Naive B cell (primary cell): ENCODE data around the gene PSMB1. TPM values are rescaled to one million over a fixed set of nuclear protein-coding genes. Genes with fewer than 3 reads are reported as not detected.

ENCODE experiments used
- ATAC-seq, 2 donors: fragments of 150-1000 bp; cut with Tn5 transposase; 2 replicates each; pipeline ENCODE4 v1.10.0; 2021; ENCODE audit warnings: low read depth in 2 of 2, mild to moderate bottlenecking in 2 of 2, moderate library complexity in 2 of 2
- DNase-seq: peaks from one replicate; pipeline ENCODE4 v3.0.0; 2022
- H3K27ac Mint-ChIP-seq, 6 donors: one replicate each; pipeline ENCODE4 v1.8.0; 2020 to 2022; ENCODE audit warnings: mild to moderate bottlenecking in 6 of 6, mixed read lengths in 6 of 6, moderate library complexity in 5 of 6, inconsistent platforms in 2 of 6
- H3K27me3 Mint-ChIP-seq, 3 donors: one replicate each; pipeline ENCODE4 v1.8.0; 2021 to 2022; ENCODE audit warnings: mixed read lengths in 3 of 3, mild to moderate bottlenecking in 1 of 3
- H3K36me3 Mint-ChIP-seq, 2 donors: one replicate each; pipeline ENCODE4 v1.8.0; 2020 to 2022; ENCODE audit warnings: mixed read lengths in 2 of 2, inconsistent platforms in 1 of 2, mild to moderate bottlenecking in 1 of 2
- H3K4me1 Mint-ChIP-seq, 3 donors: one replicate each; pipeline ENCODE4 v1.8.0; 2020 to 2022; ENCODE audit warnings: mixed read lengths in 3 of 3, inconsistent platforms in 1 of 3, mild to moderate bottlenecking in 1 of 3, moderate library complexity in 1 of 3
- H3K4me3 Mint-ChIP-seq, 8 donors: one replicate each; pipeline ENCODE4 v1.8.0; 2020 to 2022; ENCODE audit warnings: mild to moderate bottlenecking in 8 of 8, mixed read lengths in 8 of 8, moderate library complexity in 8 of 8, inconsistent platforms in 2 of 8
- H3K9me3 Mint-ChIP-seq, 7 donors: one replicate each; pipeline ENCODE4 v1.8.0; 2020 to 2022; ENCODE audit warnings: mixed read lengths in 7 of 7, mild to moderate bottlenecking in 5 of 7, inconsistent platforms in 2 of 7, moderate library complexity in 1 of 7
- polyA plus RNA-seq, 6 donors: library from polyadenylated mRNA; unstranded; fragments of 300-500 nt; fragmentation: Illumina TruSeq; gene quantifications; one replicate each; pipeline ENCODE4 v1.2.3, GENCODE V29; 2021; ENCODE audit warnings: low read depth in 6 of 6

Gene PSMB1
- 100 to 1,000 TPM; 389 to 612 (median 483) TPM for polyA plus RNA-seq

GRCh38 chr6:170552765-170553533, at the start of gene PSMB1:
Gene PSMB1 (minus strand): TSS chr6:170553307. CDS start chr6:170553242, 65 bp downstream.
- DNase-seq = peak; percentile 70
- Mint-ChIP-seq H3K27me3 (no peaks in the 10 kb centered on the region), H3K9me3 (no peaks in the 10 kb centered on the region), H3K36me3 (peaks cover 0 to 10% of the 10 kb centered on the region in 2 donors), H3K27ac (peak within 1 kb of the TSS in 1 of 6 donors; percentile 84), H3K4me1 (peaks cover 11 to 38% (median 31%) of the 10 kb centered on the region in 3 donors), H3K4me3 (no peak within 1 kb of the TSS)
- peak; percentile 29 to 35 for ATAC-seq

- H3K36me3 Mint-ChIP-seq = peaks cover 8 to 14% of the 10 kb centered on the region in 2 donors
- H3K27ac Mint-ChIP-seq = no peak overlapping the region
- no peak overlapping the region for H3K4me3 Mint-ChIP-seq
- peaks cover 5 to 27% (median 15%) of the 10 kb centered on the region in 7 donors for H3K9me3 Mint-ChIP-seq
- no peaks in the 10 kb centered on the region for H3K4me1 Mint-ChIP-seq
- no peak for ATAC-seq
- DNase-seq = no peak
- peaks cover 34 to 39% (median 36%) of the 10 kb centered on the region in 3 donors for H3K27me3 Mint-ChIP-seq
Measured at GRCh38 chr6:170597278-170597677, 44.2 kb upstream of the PSMB1 start.

GRCh38 chr6:170596426-170596825, 43.3 kb upstream of the PSMB1 start:
- DNase-seq = no peak
- no peaks in the 10 kb centered on the region for H3K4me1 Mint-ChIP-seq
- peaks cover 38 to 45% (median 43%) of the 10 kb centered on the region in 3 donors for H3K27me3 Mint-ChIP-seq
- H3K9me3 Mint-ChIP-seq = peaks cover 12 to 36% (median 23%) of the 10 kb centered on the region in 7 donors
- peaks cover 16 to 23% of the 10 kb centered on the region in 2 donors for H3K36me3 Mint-ChIP-seq
- no peak overlapping the region for H3K4me3 Mint-ChIP-seq
- ATAC-seq = no peak
- H3K27ac Mint-ChIP-seq = no peak overlapping the region

- Mint-ChIP-seq H3K9me3 (peaks cover 18 to 57% (median 35%) of the 10 kb centered on the region in 7 donors), H3K4me3 (no peak overlapping the region)
- ATAC-seq = no peak
Measured at GRCh38 chr6:170590725-170591124, 37.6 kb upstream of the PSMB1 start.

GRCh38 chr6:170584954-170585498, 31.9 kb upstream of the PSMB1 start:
- DNase-seq = no peak
- H3K36me3 Mint-ChIP-seq = peaks cover 0 to 8% of the 10 kb centered on the region in 2 donors
- H3K27ac Mint-ChIP-seq = peak overlapping the region; percentile 82 to 98 (median 93)
- H3K9me3 Mint-ChIP-seq = peaks cover 0 to 7% (median 1%) of the 10 kb centered on the region in 7 donors
- peaks cover 14 to 36% (median 21%) of the 10 kb centered on the region in 3 donors for H3K4me1 Mint-ChIP-seq
- peaks cover 0 to 7% (median 5%) of the 10 kb centered on the region in 3 donors for H3K27me3 Mint-ChIP-seq
- peak overlapping the region; percentile 95 to 98 (median 96) for H3K4me3 Mint-ChIP-seq
- ATAC-seq = no peak

More at GRCh38 chr6:170590725-170591124, 37.6 kb upstream of the PSMB1 start:
- no peaks in the 10 kb centered on the region for H3K4me1 Mint-ChIP-seq
- H3K27me3 Mint-ChIP-seq = peaks cover 25 to 42% (median 41%) of the 10 kb centered on the region in 3 donors
- H3K36me3 Mint-ChIP-seq = peaks cover 27 to 34% of the 10 kb centered on the region in 2 donors
- H3K27ac Mint-ChIP-seq = no peak overlapping the region
- no peak for DNase-seq

GRCh38 chr6:170584181-170584953, 31.3 kb upstream of the PSMB1 start, which contains the start of gene PDCD2:
Gene PDCD2 (minus strand): TSS chr6:170584637. CDS start chr6:170584581, 56 bp downstream.
- ATAC-seq = peak; percentile 93 to 94
- Mint-ChIP-seq H3K27ac (peak within 1 kb of the TSS; percentile 82 to 98 (median 94)), H3K4me3 (peak within 1 kb of the TSS; percentile 95 to 98 (median 96)), H3K4me1 (peaks cover 14 to 36% (median 21%) of the 10 kb centered on the region in 3 donors), H3K36me3 (peaks cover 0 to 8% of the 10 kb centered on the region in 2 donors), H3K9me3 (peaks cover 0 to under 1% (median 0%) of the 10 kb centered on the region in 7 donors), H3K27me3 (peaks cover 0 to under 1% (median 0%) of the 10 kb centered on the region in 3 donors)
- peak; percentile 92 for DNase-seq

- DNase-seq (no peak), ATAC-seq (no peak)
- H3K27me3 Mint-ChIP-seq = no peaks in the 10 kb centered on the region
- H3K4me1 Mint-ChIP-seq = peaks cover 14 to 36% (median 21%) of the 10 kb centered on the region in 3 donors
- H3K9me3 Mint-ChIP-seq = no peaks in the 10 kb centered on the region
- H3K36me3 Mint-ChIP-seq = peaks cover 0 to 11% of the 10 kb centered on the region in 2 donors
- peak overlapping the region; percentile 79 to 96 (median 93) for H3K27ac Mint-ChIP-seq
- H3K4me3 Mint-ChIP-seq = peak overlapping the region; percentile 94 to 98 (median 96)
Measured at GRCh38 chr6:170583756-170584180, 30.7 kb upstream of the PSMB1 start.

- Mint-ChIP-seq H3K27ac (peak overlapping the region in 2 of 6 donors; percentile 8 to 30), H3K27me3 (no peaks in the 10 kb centered on the region), H3K9me3 (no peaks in the 10 kb centered on the region), H3K4me1 (peaks cover 5 to 24% (median 14%) of the 10 kb centered on the region in 3 donors), H3K36me3 (peaks cover 0 to 16% of the 10 kb centered on the region in 2 donors), H3K4me3 (no peak overlapping the region)
- DNase-seq (no peak), ATAC-seq (no peak)
Measured at GRCh38 chr6:170578909-170579308, 25.8 kb upstream of the PSMB1 start.

GRCh38 chr6:170575250-170575649, 22.1 kb upstream of the PSMB1 start:
- Mint-ChIP-seq H3K36me3 (peaks cover 9 to 11% of the 10 kb centered on the region in 2 donors), H3K27ac (peak overlapping the region in 1 of 6 donors; percentile 44), H3K4me1 (peaks cover 0 to 2% (median 0%) of the 10 kb centered on the region in 3 donors)

GRCh38 chr6:170572704-170573466, 19.8 kb upstream of the PSMB1 start:
- no peak for ATAC-seq
- H3K36me3 Mint-ChIP-seq = peaks cover 11 to 19% of the 10 kb centered on the region in 2 donors
- H3K4me1 Mint-ChIP-seq = peaks cover 0 to 2% (median 0%) of the 10 kb centered on the region in 3 donors

More at GRCh38 chr6:170575250-170575649, 22.1 kb upstream of the PSMB1 start:
- no peak overlapping the region for H3K4me3 Mint-ChIP-seq
- H3K27me3 Mint-ChIP-seq = no peaks in the 10 kb centered on the region
- DNase-seq (no peak), ATAC-seq (no peak)
- H3K9me3 Mint-ChIP-seq = no peaks in the 10 kb centered on the region

GRCh38 chr6:170564936-170565530, 11.9 kb upstream of the PSMB1 start:
- Mint-ChIP-seq H3K4me1 (peaks cover 5 to 22% (median 14%) of the 10 kb centered on the region in 3 donors), H3K27ac (no peak overlapping the region), H3K36me3 (peaks cover 15 to 21% of the 10 kb centered on the region in 2 donors)

More at GRCh38 chr6:170572704-170573466, 19.8 kb upstream of the PSMB1 start:
- Mint-ChIP-seq H3K9me3 (no peaks in the 10 kb centered on the region), H3K4me3 (no peak overlapping the region), H3K27me3 (no peaks in the 10 kb centered on the region), H3K27ac (peak overlapping the region in 2 of 6 donors; percentile 9 to 56)
- no peak for DNase-seq

GRCh38 chr6:170561555-170561954, 8.4 kb upstream of the PSMB1 start:
- Mint-ChIP-seq H3K4me1 (peaks cover 17 to 27% (median 22%) of the 10 kb centered on the region in 3 donors), H3K27me3 (no peaks in the 10 kb centered on the region), H3K9me3 (no peaks in the 10 kb centered on the region), H3K27ac (peak overlapping the region in 1 of 6 donors; percentile 30), H3K36me3 (peaks cover 7 to 23% of the 10 kb centered on the region in 2 donors), H3K4me3 (no peak overlapping the region)
- no peak for ATAC-seq
- no peak for DNase-seq

More at GRCh38 chr6:170564936-170565530, 11.9 kb upstream of the PSMB1 start:
- DNase-seq (no peak), ATAC-seq (no peak)
- H3K9me3 Mint-ChIP-seq = no peaks in the 10 kb centered on the region
- H3K27me3 Mint-ChIP-seq = no peaks in the 10 kb centered on the region
- no peak overlapping the region for H3K4me3 Mint-ChIP-seq
